NT2/D1 (cell line): ENCODE data around the gene RASD1.

ENCODE experiments used
- SUZ12 ChIP-seq: IDR thresholded peaks from 2 replicates; pipeline ENCODE4 v1.6.1; 2011; ENCODE audit not compliant: insufficient read length, insufficient read depth; ENCODE audit errors: extremely low read depth
- YY1 ChIP-seq: IDR thresholded peaks from 2 replicates; pipeline ENCODE4 v1.6.1; 2011; ENCODE audit not compliant: insufficient read length, insufficient read depth
- ZNF274 ChIP-seq: IDR thresholded peaks from 2 replicates; pipeline ENCODE4 v1.6.1; 2011; ENCODE audit warnings: mild to moderate bottlenecking, low read depth, low read length

DNA sequence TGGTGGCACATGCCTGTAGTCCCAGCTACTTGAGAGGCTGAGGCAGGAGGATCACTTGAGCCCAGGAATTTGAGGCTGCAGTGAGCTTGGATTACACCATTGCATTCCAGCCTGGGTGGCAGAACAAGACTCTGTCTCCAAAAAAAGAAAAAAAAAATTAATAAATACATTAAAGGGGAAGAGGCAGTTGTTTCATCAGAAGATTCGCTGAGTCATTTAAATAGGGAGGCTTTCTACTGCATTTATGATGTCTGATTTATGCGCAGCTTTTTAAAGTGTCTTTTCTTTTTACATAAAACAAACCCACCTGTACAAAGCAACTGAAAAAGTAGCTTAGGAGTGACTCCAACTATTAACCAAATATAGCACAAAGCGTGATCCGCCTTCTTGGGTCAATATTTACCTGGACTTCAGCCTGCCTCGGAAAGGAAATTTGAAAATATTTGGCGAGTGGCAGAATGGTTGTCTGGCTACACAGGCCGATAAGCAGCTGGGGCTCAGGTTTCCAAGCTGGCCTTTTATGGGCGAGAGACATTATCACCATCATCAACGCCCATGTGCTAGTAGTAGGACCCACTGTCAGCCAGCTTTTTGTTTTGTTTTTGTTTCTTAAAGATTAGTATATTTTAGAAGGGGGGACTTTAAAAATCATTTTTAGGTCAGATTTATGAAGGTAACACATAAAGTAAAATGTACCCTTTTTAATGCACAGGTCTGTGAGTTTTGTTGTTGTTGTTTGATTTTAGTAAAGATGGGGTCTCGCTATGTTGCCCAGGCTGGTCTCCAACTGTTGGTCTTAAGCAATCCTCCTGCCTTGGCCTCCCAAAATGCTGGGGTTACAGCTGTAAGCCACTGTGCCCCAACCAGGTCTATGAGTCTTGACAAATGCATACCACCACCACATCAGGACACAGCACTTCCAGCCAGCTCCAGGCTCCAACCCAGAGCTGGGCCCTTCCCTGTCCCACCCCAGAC, 42.5 kb upstream of the RASD1 start:
- TF ChIP-seq YY1 (no peak), SUZ12 (no peak), ZNF274 (no peak)
